ENCODE measurements around the gene TIMM23B. TPM values are rescaled to one million over a fixed set of nuclear protein-coding genes. Genes with fewer than 3 reads are reported as not detected.
"Not testable (repeated sequence)": the region's sequence is repeated elsewhere in the genome, so short reads cannot be mapped to it uniquely, and the experiment has no call there.

Gene TIMM23B
- total RNA-seq, 2 experiments from 2014 or later: 21.3 to 27.3 TPM

DNA sequence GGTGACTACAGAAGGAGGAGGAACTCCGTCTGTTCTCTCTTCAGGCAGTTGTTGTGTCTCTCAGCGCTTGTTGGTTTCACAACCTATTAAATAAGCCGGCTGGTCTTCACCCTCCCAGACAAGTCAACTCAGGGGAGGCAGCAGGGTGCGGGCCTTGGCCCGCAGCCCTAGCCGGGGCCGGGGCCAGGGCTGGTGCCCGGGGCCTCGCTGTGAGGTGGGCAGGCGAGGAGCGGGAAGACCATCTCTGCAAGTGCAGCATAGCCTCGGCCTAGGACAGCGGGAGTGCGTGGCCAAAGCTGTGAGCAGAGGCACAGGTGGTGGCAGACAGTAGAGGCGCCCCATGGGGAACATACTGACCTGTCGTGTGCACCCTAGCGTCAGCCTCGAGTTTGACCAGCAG, 46.5 kb downstream of the TIMM23B start, which contains the start of gene AGAP6:
Gene AGAP6 (plus strand): TSS at position 31 of the 400 bp plus-strand sequence. CDS start 310 bp downstream, at position 341.
- H3K9me3 Mint-ChIP-seq (ENCODE audit: low read depth); CTCF ChIA-PET; H3K27ac Mint-ChIP-seq; POLR2A ChIA-PET; ATAC-seq; H3K4me3 Mint-ChIP-seq; intact Hi-C loops (cut with DNase I, micrococcal nuclease); DNase-seq; H3K27me3 Mint-ChIP-seq; H3K4me1 Mint-ChIP-seq: not testable (repeated sequence)
- H3K36me3 Mint-ChIP-seq (ENCODE audit: low read depth): peaks cover 19% of the 10 kb centered on the region

DNA sequence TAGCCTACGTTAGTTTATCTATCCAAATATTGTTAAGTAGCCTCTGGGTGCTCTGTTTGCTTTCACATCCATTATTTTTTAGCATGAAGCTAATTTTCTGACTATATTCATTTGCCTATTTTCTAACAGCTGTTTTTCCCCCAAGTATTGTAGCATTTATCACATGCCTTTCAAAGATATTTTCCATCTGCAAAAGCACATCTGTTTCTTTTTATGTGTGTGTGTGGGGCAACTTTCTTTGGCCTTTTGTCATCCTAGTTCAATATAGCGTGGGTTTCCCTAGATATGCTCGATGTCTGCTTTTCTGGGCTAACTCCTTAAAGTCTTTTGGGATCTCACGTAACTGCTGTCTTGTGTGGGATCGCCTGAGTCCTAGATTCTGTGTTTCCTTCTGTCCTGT, 53.5 kb downstream of the TIMM23B start:
- H3K4me1 Mint-ChIP-seq: not testable (repeated sequence)

DNA sequence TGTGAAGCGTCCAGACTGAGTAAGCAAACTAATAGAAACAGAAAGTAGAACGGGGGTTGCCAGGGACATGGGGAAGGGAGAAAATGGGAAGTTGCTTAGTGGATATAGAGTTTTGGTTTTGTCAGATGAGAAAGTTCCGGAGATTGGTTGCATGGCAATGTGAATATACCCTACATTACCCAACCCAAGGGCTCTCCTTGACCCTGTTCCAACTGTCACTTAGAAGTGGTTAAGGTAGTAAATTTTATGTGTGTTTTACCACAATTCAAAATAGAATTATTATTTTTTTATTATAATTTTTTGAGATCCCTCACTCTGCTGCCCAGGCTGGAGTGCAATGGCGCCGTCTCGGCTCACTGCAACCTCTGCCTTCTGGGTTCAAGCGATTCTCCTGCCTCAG, 72.2 kb downstream of the TIMM23B start:
- intact Hi-C loops (cut with DNase I, micrococcal nuclease); POLR2A ChIA-PET: not testable (repeated sequence)

More for the DNA sequence above, 53.5 kb downstream of the TIMM23B start:
- DNase-seq; CTCF ChIA-PET; H3K27ac Mint-ChIP-seq; POLR2A ChIA-PET; intact Hi-C loops (cut with DNase I, micrococcal nuclease); ATAC-seq; H3K27me3 Mint-ChIP-seq; H3K4me3 Mint-ChIP-seq; H3K9me3 Mint-ChIP-seq (ENCODE audit: low read depth): not testable (repeated sequence)
- peaks cover 12% of the 10 kb centered on the region for H3K36me3 Mint-ChIP-seq (ENCODE audit: low read depth)

GRCh38 chr10:50015596-50016220, 73.9 kb downstream of the TIMM23B start:
- ATAC-seq; H3K9me3 Mint-ChIP-seq (ENCODE audit: low read depth); POLR2A ChIA-PET; H3K4me1 Mint-ChIP-seq; H3K36me3 Mint-ChIP-seq (ENCODE audit: low read depth); H3K27me3 Mint-ChIP-seq; CTCF ChIA-PET; DNase-seq; H3K27ac Mint-ChIP-seq; H3K4me3 Mint-ChIP-seq; intact Hi-C loops (cut with DNase I, micrococcal nuclease): not testable (repeated sequence)

More for the DNA sequence above, 72.2 kb downstream of the TIMM23B start:
- H3K4me1 Mint-ChIP-seq; H3K9me3 Mint-ChIP-seq (ENCODE audit: low read depth); CTCF ChIA-PET; DNase-seq; H3K36me3 Mint-ChIP-seq (ENCODE audit: low read depth); H3K4me3 Mint-ChIP-seq; ATAC-seq; H3K27ac Mint-ChIP-seq; H3K27me3 Mint-ChIP-seq: not testable (repeated sequence)

DNA sequence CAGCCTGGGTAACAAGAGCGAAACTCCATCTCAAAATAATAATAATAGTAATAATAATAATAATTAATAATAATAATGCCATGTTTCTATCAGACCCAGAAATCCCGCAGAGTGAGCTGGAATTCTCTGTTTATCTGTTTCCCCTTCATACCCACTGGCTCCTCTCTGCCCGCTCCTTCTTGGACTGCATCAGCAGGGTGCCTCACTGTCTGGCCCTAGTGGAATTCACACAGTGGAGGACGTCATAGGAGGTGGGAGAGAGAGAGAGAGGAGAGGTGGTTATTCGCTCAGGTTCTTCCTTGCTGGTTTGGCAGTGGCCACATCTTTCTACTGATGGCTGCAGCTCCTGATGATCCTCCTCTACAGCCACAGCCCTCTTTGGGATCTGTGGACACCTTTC, 75.1 kb downstream of the TIMM23B start:
- H3K4me3 Mint-ChIP-seq; POLR2A ChIA-PET; H3K27me3 Mint-ChIP-seq; H3K27ac Mint-ChIP-seq; H3K9me3 Mint-ChIP-seq (ENCODE audit: low read depth); CTCF ChIA-PET; H3K36me3 Mint-ChIP-seq (ENCODE audit: low read depth); intact Hi-C loops (cut with DNase I, micrococcal nuclease); ATAC-seq; H3K4me1 Mint-ChIP-seq; DNase-seq: not testable (repeated sequence)

GRCh38 chr10:50017646-50018045, 75.8 kb downstream of the TIMM23B start:
- H3K27me3 Mint-ChIP-seq; DNase-seq; POLR2A ChIA-PET; intact Hi-C loops (cut with DNase I, micrococcal nuclease); H3K9me3 Mint-ChIP-seq (ENCODE audit: low read depth); H3K27ac Mint-ChIP-seq; H3K36me3 Mint-ChIP-seq (ENCODE audit: low read depth); CTCF ChIA-PET; H3K4me3 Mint-ChIP-seq; ATAC-seq; H3K4me1 Mint-ChIP-seq: not testable (repeated sequence)

DNA sequence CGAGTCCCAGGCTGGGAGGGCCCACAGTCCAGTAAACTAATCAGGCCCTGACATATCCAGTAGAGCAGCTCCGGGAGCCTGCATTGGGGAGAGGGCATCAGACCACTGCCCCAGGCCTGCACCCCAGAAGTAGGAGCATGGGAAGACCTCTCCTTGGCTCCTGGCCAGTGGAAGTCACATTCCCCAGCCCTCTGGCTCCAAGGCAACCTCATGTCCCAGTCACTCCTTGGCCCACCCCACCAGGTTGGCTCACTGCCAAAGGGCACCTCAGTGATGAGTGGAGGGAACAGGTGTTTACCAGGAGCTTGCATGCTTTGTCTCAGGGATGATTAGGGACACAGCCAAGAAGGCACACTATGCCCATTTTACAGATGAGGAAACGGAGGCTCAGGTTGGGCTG, 77.4 kb downstream of the TIMM23B start:
- POLR2A ChIA-PET; H3K36me3 Mint-ChIP-seq (ENCODE audit: low read depth); H3K4me1 Mint-ChIP-seq; intact Hi-C loops (cut with DNase I, micrococcal nuclease); H3K9me3 Mint-ChIP-seq (ENCODE audit: low read depth); CTCF ChIA-PET; DNase-seq; H3K27ac Mint-ChIP-seq; H3K4me3 Mint-ChIP-seq; H3K27me3 Mint-ChIP-seq; ATAC-seq: not testable (repeated sequence)

- H3K27ac Mint-ChIP-seq; intact Hi-C loops (cut with DNase I, micrococcal nuclease); H3K27me3 Mint-ChIP-seq; POLR2A ChIA-PET; ATAC-seq; H3K4me1 Mint-ChIP-seq; DNase-seq; H3K4me3 Mint-ChIP-seq; H3K9me3 Mint-ChIP-seq (ENCODE audit: low read depth); H3K36me3 Mint-ChIP-seq (ENCODE audit: low read depth): not testable (repeated sequence)
- CTCF ChIA-PET: interaction anchor here (0.6 kb wide), 1 partner anchor 635 kb away, joined by 3 read pairs; no protein-coding TSS in a partner anchor
These were observed 78.7 kb downstream of the TIMM23B start for GRCh38 chr10:50020451-50021024.

DNA sequence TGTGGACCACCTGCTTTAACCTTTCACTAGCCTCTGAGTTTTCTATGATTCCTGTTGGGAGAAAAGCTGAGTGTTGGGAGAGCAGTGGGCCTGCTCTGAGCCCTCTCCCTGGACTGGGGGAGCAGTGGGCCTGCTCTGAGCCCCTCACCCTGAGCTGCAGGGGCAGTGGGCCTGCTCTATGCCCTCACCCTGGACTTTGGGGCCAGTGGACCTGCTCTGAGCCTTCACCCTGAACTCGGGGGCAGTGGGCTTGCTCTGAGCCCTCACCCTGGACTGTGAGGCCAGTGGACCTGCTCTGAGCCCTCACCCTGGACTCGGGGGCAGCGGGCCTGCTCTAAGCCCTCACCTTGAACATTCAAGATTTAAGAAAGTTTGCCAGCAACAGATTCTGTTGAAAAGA, 79.8 kb downstream of the TIMM23B start:
- DNase-seq (no peak), ATAC-seq (no peak)
- POLR2A ChIA-PET: no interaction called here
- CTCF ChIA-PET: no interaction called here
- H3K27ac Mint-ChIP-seq: no peak overlapping the region
- no peaks in the 10 kb centered on the region for H3K4me1 Mint-ChIP-seq
- no peak overlapping the region for H3K4me3 Mint-ChIP-seq
- no peaks in the 10 kb centered on the region for H3K36me3 Mint-ChIP-seq (ENCODE audit: low read depth)
- peaks cover 20% of the 10 kb centered on the region for H3K27me3 Mint-ChIP-seq
- intact Hi-C loops (cut with DNase I, micrococcal nuclease): no loop called here
- no peaks in the 10 kb centered on the region for H3K9me3 Mint-ChIP-seq (ENCODE audit: low read depth)

Other genes with a start within 250 kb of the TIMM23B start
- under 1 TPM; 0.44 to 0.73 TPM for gene OGDHL, start 179.7 kb upstream of the TIMM23B start, total RNA-seq
- 10 to 100 TPM; 33.9 to 36.1 TPM for gene PARG, start within 50 bp of the TIMM23B start, total RNA-seq
- 10 to 100 TPM; 21.3 to 24.6 TPM for gene AGAP6, start 46.4 kb downstream of the TIMM23B start, total RNA-seq
- 10 to 100 TPM; 25.0 to 25.2 TPM for gene WASHC2A, start 125.9 kb downstream of the TIMM23B start, total RNA-seq